GM18868 (cell line): Measurements from ENCODE around the gene NIT1.
"Not testable (repeated sequence)": the region's sequence is repeated elsewhere in the genome, so short reads cannot be mapped to it uniquely, and the experiment has no call there.

ENCODE experiments used
- ATAC-seq: cut with Tn5 transposase; IDR thresholded peaks from one replicate; pipeline ENCODE4 v1.9.1; 2021; ENCODE audit warnings: mild to moderate bottlenecking, moderate library complexity; ENCODE audit not compliant: unreplicated experiment

Gene NIT1

DNA sequence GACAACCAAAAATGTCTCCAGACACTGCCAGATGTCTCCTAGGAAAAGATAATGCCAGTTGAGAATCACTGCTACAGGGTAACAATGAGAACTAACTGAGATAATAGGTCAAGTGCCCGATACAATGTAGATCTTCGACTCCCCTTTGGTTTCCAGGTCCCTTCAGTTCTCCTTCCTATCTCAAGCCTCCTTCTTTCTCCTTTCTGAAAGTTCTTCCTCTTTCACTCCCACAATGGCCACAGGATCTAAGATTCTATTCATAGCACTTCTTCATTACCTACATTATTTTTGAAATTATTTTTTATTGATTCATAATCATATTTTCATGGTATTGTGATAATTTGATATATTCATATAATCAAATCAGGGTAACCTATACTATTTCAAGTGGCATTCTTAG, 6.4 kb upstream of the NIT1 start:
- no peak for ATAC-seq

DNA sequence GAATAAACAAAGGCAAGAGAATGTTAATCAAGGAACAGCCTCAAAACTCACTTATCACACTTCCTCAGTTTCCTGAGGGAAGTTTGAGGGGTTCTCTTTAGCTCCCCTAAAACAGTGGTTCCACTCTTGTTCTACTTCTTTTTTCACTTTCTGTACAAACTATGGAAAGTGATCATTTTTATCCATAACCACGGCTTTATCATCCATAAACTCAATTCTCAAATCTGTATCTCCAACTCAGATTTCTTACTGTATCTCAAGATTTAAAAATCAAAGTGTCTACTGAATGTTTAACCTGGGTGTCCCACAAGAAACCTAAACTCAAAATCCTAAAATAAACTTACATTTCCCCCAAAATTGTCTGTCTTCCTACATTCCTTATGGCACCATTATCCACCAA, 4.0 kb upstream of the NIT1 start:
- no peak for ATAC-seq

DNA sequence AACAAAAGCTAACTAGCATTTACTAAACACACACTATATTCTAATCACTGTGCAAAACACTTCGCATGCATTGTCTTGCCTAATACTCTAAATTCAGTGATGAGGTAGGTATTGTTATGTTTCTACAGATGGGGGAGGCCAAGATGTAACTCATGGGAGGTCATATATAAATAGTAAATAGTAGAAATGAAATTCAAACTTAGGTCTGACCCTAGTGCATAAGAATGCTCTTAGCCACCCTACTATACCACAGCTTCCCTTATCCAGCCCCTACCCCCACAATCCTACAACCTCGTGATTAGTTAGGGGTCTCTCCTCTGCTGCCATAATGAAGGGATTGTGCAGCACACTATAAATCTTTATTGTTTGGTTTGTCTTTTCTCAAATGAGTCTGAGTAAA, 3.3 kb upstream of the NIT1 start:
- ATAC-seq = no peak

DNA sequence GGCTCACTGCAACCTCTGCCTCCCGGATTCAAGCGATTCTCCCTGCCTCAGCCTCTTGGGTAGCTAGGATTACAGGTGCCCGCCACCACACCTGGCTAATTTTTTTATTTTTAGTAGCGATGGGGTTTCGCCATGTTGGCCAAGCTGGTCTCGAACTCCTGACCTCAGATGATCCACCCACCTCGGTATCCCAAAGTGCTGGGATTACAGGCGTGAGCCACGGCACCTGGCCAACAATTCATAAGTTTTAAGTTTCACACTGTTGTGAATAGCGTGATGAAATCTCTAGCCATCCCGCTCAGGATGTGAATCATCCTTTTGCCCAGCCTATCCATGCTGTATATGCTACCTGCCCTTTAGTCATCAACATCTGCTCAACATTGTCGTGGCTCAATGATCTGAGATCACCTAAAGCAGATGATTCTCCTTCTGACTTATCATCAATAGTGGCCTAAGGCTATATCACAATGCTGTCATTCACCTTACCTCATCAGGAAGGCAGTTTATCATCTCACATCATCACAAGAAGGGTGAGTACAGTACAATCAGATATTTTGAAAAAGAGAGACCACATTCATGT, 2.7 kb upstream of the NIT1 start:
- no peak for ATAC-seq

DNA sequence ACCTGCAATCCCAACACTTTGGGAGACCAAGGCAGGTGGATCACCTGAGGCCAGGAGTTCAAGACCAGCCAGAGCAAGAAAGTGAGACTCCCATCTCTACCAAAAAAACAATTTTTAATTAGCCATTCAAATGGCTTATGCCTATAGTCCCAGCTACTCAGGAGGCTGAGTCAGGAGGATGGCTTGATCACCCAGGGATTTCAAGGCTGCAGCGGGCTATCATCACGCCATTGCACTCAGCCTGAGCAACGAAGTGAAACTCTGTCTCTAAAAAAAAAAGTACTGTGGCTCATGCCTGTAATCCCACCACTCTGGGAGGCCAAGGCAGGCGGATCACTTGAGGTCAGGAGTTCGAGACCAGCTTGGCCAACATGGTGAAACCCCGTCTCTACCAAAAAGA, 1.9 kb upstream of the NIT1 start:
- ATAC-seq = not testable (repeated sequence)

- peak; percentile 65 for ATAC-seq
Observed at GRCh38 chr1:161119092-161119903, 1.4 kb downstream of the NIT1 start.

DNA sequence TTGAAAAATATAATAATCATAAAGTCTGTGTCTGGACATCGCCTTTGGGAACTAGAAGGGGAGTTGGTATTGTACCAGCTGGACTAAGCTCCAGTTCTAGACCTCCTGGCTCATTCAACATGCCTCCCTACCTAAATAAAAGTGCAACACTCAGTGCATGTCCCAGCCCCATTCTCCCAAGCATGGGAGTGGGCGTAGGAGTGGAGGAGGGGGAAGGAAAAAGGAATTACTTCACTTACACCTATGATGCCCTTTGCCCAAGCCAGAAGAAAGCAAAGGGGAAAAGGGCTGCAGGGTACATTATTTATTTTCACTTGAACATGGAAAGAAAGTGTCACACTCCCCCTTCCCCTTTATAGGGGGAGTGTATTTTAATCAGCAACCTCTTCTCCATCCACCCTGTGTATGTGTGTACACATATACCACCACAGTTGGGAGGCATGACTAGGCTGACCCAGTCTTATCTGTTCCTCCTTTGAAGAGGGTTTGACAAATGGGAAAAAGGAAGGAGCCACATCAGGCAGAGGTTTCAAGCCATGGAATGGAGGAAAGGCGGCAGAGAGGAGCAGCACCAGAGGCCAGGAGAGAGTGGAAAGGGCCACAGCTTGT, 3.2 kb downstream of the NIT1 start:
- no peak for ATAC-seq

DNA sequence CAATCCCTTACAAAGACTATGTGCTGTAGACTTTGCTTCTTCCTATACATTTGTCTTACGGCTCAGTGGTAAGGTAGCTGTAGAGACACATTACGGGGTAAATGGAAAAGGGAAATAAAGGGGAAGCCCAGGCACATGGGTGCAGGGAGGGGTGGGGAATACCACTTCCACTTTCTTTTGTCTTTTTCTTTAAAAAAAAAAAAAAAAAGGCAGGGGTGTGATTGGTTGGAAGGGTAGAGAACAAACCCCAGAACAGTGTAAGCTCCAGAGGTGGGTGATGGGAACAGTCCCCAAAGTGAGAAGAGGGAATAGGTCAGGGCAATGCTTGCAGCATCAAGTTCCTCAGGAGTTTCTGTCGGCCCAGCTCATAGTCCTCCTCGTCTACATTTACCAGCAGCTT, 3.9 kb downstream of the NIT1 start:
- ATAC-seq = no peak

DNA sequence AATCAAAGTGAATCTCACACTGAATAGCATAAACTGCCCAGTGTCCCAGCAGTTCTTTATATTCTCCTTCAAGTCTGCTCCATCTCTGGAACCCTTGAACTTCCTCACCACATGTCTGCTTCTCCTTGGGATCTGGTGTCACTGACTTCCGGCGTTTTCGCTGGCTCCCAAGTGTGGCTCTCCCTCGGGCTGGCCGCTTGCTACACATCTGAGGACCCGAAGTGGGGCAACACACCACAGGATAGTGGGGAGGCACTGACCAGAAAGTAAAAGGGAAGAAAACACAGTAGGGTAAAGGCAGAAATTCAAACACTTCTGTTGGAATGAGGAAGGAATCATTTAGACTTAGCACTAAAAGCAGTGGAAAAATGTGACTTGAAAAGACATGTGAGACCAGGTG, 5.1 kb downstream of the NIT1 start:
- no peak for ATAC-seq

GRCh38 chr1:161127649-161128048, 9.7 kb downstream of the NIT1 start:
- ATAC-seq = no peak

GRCh38 chr1:161128591-161129420, 10.9 kb downstream of the NIT1 start:
- no peak for ATAC-seq

DNA sequence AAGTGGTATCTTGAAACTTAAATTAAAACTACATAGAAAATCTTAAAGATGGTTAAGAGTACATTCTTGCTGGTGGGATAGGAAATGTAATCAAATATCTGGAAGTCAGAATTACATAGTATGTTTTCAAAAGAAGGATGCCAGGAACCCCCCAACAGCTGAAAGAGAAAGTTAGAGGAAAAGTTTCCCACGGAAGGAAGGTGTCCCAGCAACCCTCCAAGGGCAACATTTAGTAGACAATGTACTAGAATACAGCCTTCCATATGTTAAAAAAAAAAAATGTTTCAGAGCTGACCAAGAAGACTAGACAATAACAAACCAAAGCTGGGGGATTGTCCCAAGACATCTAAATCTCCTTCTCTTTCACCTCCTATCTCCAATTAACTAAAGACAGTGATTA, 12.4 kb downstream of the NIT1 start:
- no peak for ATAC-seq

- no peak for ATAC-seq
Observed at GRCh38 chr1:161131523-161132409, 13.9 kb downstream of the NIT1 start.

DNA sequence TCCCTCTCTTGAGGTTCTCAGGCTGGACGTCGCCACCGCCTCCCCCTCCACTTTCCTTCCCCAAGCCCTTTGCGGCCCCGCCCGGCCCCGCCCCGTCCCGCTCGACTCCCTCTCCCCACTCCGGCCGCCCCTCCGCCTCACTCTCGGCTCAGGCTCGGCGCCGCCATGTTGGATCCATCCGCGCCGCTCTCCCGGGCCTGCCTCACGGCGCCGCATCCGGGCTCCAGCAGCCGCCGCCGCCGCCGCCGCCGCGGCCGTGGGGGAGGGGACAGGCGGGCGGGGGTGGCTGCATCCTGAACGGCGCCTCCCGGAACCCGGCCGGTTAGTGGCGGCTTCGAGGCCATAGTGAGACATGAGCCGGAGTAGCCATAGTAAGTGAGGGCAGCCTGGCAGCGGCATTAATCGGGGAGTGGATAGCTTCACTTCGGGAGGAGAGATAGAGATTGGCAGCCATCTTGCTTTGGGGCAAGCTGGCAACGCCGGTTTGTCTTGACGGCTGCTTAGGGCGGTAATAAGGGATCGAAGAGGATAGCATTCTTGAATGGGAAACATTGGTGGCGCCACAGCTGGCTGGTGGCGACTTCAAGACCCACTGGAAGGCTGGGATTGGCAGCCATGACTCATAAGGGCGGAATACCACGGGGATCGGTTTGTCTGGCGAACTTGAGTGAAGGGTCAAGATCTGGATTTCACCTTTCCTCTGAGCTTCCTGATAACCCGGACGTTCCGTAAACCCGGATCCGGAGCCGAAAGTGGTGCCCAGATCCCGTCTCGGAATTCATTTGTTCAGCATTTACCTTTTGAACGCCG, 14.7 kb downstream of the NIT1 start, which contains the start of gene DEDD:
TSS of gene DEDD (minus strand) at position 258 of the 810 bp plus-strand sequence. CDS start 8,205 bp downstream, outside the sequence.
- ATAC-seq = peak; percentile 93

DNA sequence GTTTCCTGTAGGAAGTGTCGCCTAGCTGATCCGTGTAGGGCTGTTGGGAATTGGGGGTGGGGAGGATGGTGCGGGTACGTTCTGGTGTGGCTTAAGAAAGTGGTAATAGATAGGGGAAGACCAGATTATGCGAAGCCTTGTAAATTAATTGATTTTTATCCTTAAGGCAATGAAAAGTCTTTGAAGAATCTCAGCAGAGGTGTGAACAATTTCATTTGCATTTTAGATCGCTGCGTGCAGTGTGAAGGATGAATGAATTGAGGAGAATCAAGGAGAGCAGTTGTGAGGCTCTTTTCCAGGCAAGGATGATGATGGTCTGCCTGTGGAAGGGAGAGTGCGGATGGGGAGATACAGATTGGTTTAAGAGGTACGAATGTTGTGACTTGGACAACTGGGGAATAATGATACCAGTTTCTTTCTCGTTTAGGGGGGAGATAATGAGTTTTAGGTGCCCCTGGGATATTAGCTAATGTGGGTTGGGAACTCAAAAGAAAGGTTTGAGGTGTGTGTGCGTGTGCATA, 15.4 kb downstream of the NIT1 start:
- ATAC-seq = no peak

- no peak for ATAC-seq
Observed at GRCh38 chr1:161137881-161138280, 20.0 kb downstream of the NIT1 start.

DNA sequence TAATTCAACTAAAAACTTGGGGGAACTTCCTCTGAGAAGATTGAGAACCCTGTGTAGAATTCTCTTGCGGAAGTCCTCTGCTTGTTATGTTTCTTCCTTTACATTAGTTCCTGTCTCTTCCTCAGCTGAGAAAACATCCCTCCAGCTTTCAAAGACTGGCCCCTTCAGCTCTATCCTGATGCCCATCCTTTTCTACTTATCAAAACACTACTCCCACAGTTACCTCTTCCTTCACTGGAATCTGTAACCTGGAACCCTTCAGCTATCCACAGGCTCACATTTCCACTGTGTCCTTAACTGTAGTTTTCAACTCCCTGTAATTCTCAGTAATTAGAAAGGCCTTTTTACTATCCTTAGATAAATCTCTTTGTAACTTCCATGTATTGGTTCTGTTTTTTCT, 20.5 kb downstream of the NIT1 start:
- no peak for ATAC-seq

GRCh38 chr1:161139766-161140165, 21.9 kb downstream of the NIT1 start:
- no peak for ATAC-seq

DNA sequence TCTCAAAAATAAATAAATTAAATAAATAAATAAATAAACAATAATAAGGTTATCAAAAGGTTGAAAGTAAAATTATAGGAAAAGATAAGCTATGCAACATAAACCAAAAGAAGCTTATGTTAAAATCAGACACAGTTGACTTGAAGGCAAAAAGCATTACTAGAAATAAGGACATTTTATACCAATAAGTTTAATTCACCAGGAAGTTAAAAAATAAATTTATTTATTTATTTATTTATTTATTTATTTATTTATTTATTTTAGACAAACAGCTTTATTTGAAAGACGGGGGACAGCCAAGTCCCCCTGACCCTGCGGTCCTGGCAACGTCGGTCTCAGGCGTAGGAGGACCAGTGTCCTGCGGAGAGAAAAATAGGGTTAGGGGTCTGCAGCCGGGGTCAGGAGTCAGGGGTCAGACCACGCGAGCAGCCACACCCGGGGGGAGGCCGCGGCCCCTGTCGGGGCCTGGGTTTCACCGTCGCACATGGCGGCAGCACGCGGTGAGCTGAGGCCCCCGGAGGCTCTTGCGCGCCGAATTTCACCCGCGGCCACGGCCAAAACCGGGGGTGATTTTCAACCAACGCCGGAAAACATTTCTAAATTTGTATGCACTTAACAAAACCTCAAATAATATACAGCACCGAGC, 23.0 kb downstream of the NIT1 start:
- ATAC-seq = no peak
